K562 (cell line): ENCODE data around the gene ANXA2. TPM values are rescaled to one million over a fixed set of nuclear protein-coding genes. Genes with fewer than 3 reads are reported as not detected.

Experiments
- ATAC-seq: fragments of 200-7000 bp; cut with Tn5 transposase; 3 replicates; pipeline ENCODE4 v1.9.1; 2020; ENCODE audit warnings: moderate library complexity
- BruUV-seq: library from RNA; stranded (reverse); fragments of 400-500 nt; replicated peaks from 2 replicates; lab custom pipeline; 2021; lab: Mats Ljungman, UMichigan
- CTCF ChIA-PET: fragments of 300-600 bp; formaldehyde crosslinking; extraction: SDS; loops from one replicate; lab custom pipeline; 2021; ENCODE audit warnings: low intra/inter-chr PET ratio; lab: Yijun Ruan, JAX
- POLR2A ChIA-PET: fragments of 300-600, 350-650 bp; sonication (Branson Sonifier 250); formaldehyde crosslinking; extraction: SDS; loops from one replicate; lab custom pipeline; 2021; ENCODE audit warnings: antibody characterized with exemption, inconsistent platforms; lab: Yijun Ruan, JAX
- DNase-seq, 4 experiments: peaks; one replicate each; pipeline versions ENCODE4 v3.0.0 to v3.0.0-alpha.2; 2011 to 2018; ENCODE audit warnings: low spot score in 3 of 4, mixed read lengths in 3 of 4; ENCODE audit errors: extremely low read depth in 1 of 4
- FAIRE-seq: peaks from 2 replicates; lab custom pipeline; 2011; peaks lifted over from hg19 to GRCh38; lab: Jason Lieb, UNC
- H2AFZ ChIP-seq: 2 replicates; pipeline ENCODE4 v1.6.0; 2011; ENCODE audit warnings: low read depth, low read length, control low read depth, inconsistent platforms
- H3K27ac ChIP-seq: fragments of 200-600 bp; 3 replicates; pipeline ENCODE4 v1.8.0; 2011; ENCODE audit warnings: low read depth, mild to moderate bottlenecking, control low read depth, inconsistent platforms, low read length, moderate library complexity, mixed read lengths; ENCODE audit errors: extremely low read depth
- H3K27me3 ChIP-seq, 2 experiments: fragments of 300-600 bp in 1 of 2; 2 replicates in 1 of 2; 3 replicates in 1 of 2; pipeline versions ENCODE4 v1.6.0 to v1.8.0; 2011; ENCODE audit warnings: inconsistent platforms in 2 of 2, low read length in 2 of 2, mild to moderate bottlenecking in 1 of 2, mixed read lengths in 1 of 2, moderate library complexity in 1 of 2; ENCODE audit not compliant: control insufficient read depth in 2 of 2, insufficient read depth in 2 of 2
- H3K36me3 ChIP-seq: fragments of 300-600 bp; 3 replicates; pipeline ENCODE4 v1.8.0; 2011; ENCODE audit warnings: mild to moderate bottlenecking, low read length, inconsistent platforms; ENCODE audit not compliant: control insufficient read depth, insufficient read depth
- H3K4me1 ChIP-seq, 2 experiments: fragments of 200-600 bp in 1 of 2; replicated peaks in 1 of 2; 2 replicates in 1 of 2; 3 replicates in 1 of 2; pipeline versions ENCODE4 v1.5.1 to v1.8.0; 2011; ENCODE audit warnings: inconsistent platforms in 2 of 2, low read length in 2 of 2, mild to moderate bottlenecking in 1 of 2, mixed read lengths in 1 of 2, moderate library complexity in 1 of 2; ENCODE audit not compliant: control insufficient read depth in 2 of 2, insufficient read depth in 2 of 2
- H3K4me2 ChIP-seq: 2 replicates; pipeline ENCODE4 v1.6.1; 2011; ENCODE audit warnings: low read length, control low read depth, inconsistent platforms, mixed read lengths; ENCODE audit not compliant: insufficient read depth
- H3K4me3 ChIP-seq: fragments of 200-600 bp; sonication (generic), shearing (Covaris generic); 2 replicates; pipeline ENCODE4 v1.5.1; 2016; ENCODE audit warnings: control low read depth, inconsistent platforms
- H3K79me2 ChIP-seq: fragments of 200-600 bp; 3 replicates; pipeline ENCODE4 v1.8.0; 2011; ENCODE audit warnings: low read length, inconsistent platforms; ENCODE audit not compliant: control insufficient read depth, insufficient read depth
- H3K9ac ChIP-seq, 2 experiments: 2 replicates each; pipeline versions ENCODE4 v1.6.0 to v1.6.1; 2011; ENCODE audit warnings: low read depth in 2 of 2, low read length in 2 of 2, control low read depth in 1 of 2, inconsistent platforms in 1 of 2, mild to moderate bottlenecking in 1 of 2, mixed read lengths in 1 of 2; ENCODE audit not compliant: insufficient read depth in 1 of 2
- H3K9me1 ChIP-seq: one replicate; pipeline ENCODE4 v1.6.0; 2011; ENCODE audit warnings: inconsistent platforms, mild to moderate bottlenecking, low read length, moderate library complexity; ENCODE audit not compliant: control insufficient read depth, insufficient read depth
- H3K9me3 ChIP-seq: replicated peaks from 2 replicates; pipeline ENCODE4 v1.5.1; 2011; ENCODE audit warnings: low read depth, low read length, inconsistent platforms; ENCODE audit not compliant: control insufficient read depth, insufficient read depth
- H4K20me1 ChIP-seq: replicated peaks from 2 replicates; pipeline ENCODE4 v1.6.1; 2011; ENCODE audit warnings: low read length, inconsistent platforms, mixed read lengths; ENCODE audit not compliant: control insufficient read depth, insufficient read depth
- JUND ChIP-seq, 2 experiments: IDR thresholded peaks; 2 replicates in 1 of 2; 3 replicates in 1 of 2; pipeline ENCODE4 v1.6.1; 2011; ENCODE audit warnings: borderline replicate concordance in 2 of 2, low read depth in 2 of 2, low read length in 2 of 2, improper control_type of control experiment in 1 of 2, missing biosample characterization in 1 of 2, missing genetic modification characterization in 1 of 2, missing genetic modification reagents in 1 of 2
- MLLT1 ChIP-seq, 2 experiments: fragments of 450-650 bp; IDR thresholded peaks; 2 replicates each; pipeline ENCODE4 v1.6.1; 2016
- SMARCE1 ChIP-seq: fragments of 450-650 bp; IDR thresholded peaks from 2 replicates; pipeline ENCODE4 v1.7.1; 2016; ENCODE audit warnings: mild to moderate bottlenecking
- ZKSCAN3 ChIP-seq: fragments of 250-450 bp; sonication (Bioruptor Pico); IDR thresholded peaks from 2 replicates; pipeline ENCODE4 v1.4.0; 2020
- ZNF740 ChIP-seq, 3 experiments: fragments of 200-800 bp in 1 of 3; sonication (Bioruptor generic) in 1 of 3; sonication (generic) in 1 of 3; formaldehyde crosslinking in 1 of 3; IDR thresholded peaks; 2 replicates each; pipeline versions ENCODE4 v1.6.1 to v1.8.0; 2016 to 2022; ENCODE audit warnings: mild to moderate bottlenecking in 2 of 3, missing compliant biosample characterization in 2 of 3, missing genetic modification characterization in 2 of 3, missing genetic modification reagents in 1 of 3
- ZNF77 ChIP-seq: fragments of 250-450 bp; sonication (Bioruptor Pico); IDR thresholded peaks from 2 replicates; pipeline ENCODE4 v1.5.0; 2020
- WGBS: fragments of 100-300 bp; shearing (Covaris generic); methylation state at CpG from one replicate; pipeline ENCODE4 v1.1.6; 2016; ENCODE audit warnings: low coverage, mixed read lengths; ENCODE audit not compliant: insufficient coverage; ENCODE audit errors: missing lambda C conversion rate; 5-methylcytosine and 5-hydroxymethylcytosine counted together
- in situ Hi-C: fragments of 300-500 bp; cut with MboI; formaldehyde crosslinking; loops from 4 replicates; pipeline ENCODE4 v1.15.0; 2018; ENCODE audit warnings: inconsistent platforms, mixed read lengths
- intact Hi-C: fragments of 100-400 bp; cut with micrococcal nuclease; formaldehyde crosslinking; loops from 2 replicates; pipeline ENCODE4 v1.14.2; 2022
- polyA plus RNA-seq, 8 experiments: library from polyadenylated mRNA; depleted of rRNA in 4 of 8; stranded (reverse) in 5 of 8; unstranded in 3 of 8; fragments of >200 nt; fragmentation: Nextera tagmentation in 2 of 8; fragmentation: Illumina TruSeq in 1 of 8; extraction: Ambion mirVana in 2 of 8; extraction: Trizol in 1 of 8; gene quantifications; 2 replicates each; pipeline versions ENCODE4 v1.2.1 to v1.2.3, GENCODE V29; 2011 to 2014; ENCODE audit warnings: inconsistent platforms in 1 of 8, missing spikeins in 1 of 8
- total RNA-seq, 7 experiments: library from RNA; depleted of rRNA in 6 of 7; stranded (reverse); fragments of >200 nt in 6 of 7; fragmentation: Illumina TruSeq in 2 of 7; extraction: Trizol in 2 of 7; gene quantifications; 2 replicates each; pipeline versions ENCODE4 v1.2.1 to v1.2.3, GENCODE V29; 2011 to 2021; ENCODE audit warnings: low replicate concordance in 1 of 7

Gene ANXA2
- total and polyA plus RNA-seq, 9 of the 15 experiments (the other 6 are each of a cell fraction or from before 2014, with no cell fraction given): 301 to 1,102 (median 452) TPM

GRCh38 chr15:60420203-60420716, 22.5 kb upstream of the ANXA2 start:
- no peak for ATAC-seq
- no peak overlapping the region for H3K4me3 ChIP-seq
- POLR2A ChIA-PET: no interaction called here
- H3K27ac ChIP-seq: no peak overlapping the region
- in situ Hi-C loops (no loop called here), intact Hi-C loops (no loop called here)
- no peaks in the 10 kb centered on the region for H4K20me1 ChIP-seq
- FAIRE-seq: no peak
- BruUV-seq: no TSS peak
- no peaks in the 10 kb centered on the region for H3K9me1 ChIP-seq
- no peaks in the 10 kb centered on the region for H3K79me2 ChIP-seq
- peaks cover 13 to 34% of the 10 kb centered on the region in 2 experiments; a peak in 4 of 5 replicates for H3K4me1 ChIP-seq
- H3K27me3 ChIP-seq: no peaks in the 10 kb centered on the region
- WGBS: 95% methylated on average over 2 of the region's 2 CpGs
- no peak overlapping the region for H2AFZ ChIP-seq
- H3K4me2 ChIP-seq: no peak overlapping the region
- peaks cover 20% of the 10 kb centered on the region; the same call in 2 of the 3 replicates for H3K36me3 ChIP-seq
- CTCF ChIA-PET: no interaction called here
- no peaks in the 10 kb centered on the region for H3K9me3 ChIP-seq
- no peak for TF ChIP-seq MLLT1 (IDR thresholded peaks at IDR 0.05)
- no peak for TF ChIP-seq SMARCE1
- no peak for TF ChIP-seq JUND (IDR thresholded peaks at IDR 0.05; ENCODE audit: borderline replicate concordance, low read depth, low read length)
- TF ChIP-seq JUND (tag; IDR thresholded peaks at IDR 0.05; ENCODE audit: borderline replicate concordance, low read depth, low read length): no peak
- no peak for TF ChIP-seq ZKSCAN3 (CRISPR knock-in tag)
- no peak for TF ChIP-seq ZNF77
- TF ChIP-seq ZNF740 (CRISPR knock-in tag; IDR thresholded peaks at IDR 0.05): no peak
- no peak for TF ChIP-seq ZNF740 (tag; IDR thresholded peaks at IDR 0.05)
- no peak for DNase-seq
- no peak overlapping the region for H3K9ac ChIP-seq
